ENCODE measurements around the gene SPNS1.

SPNS1 gene

GRCh38 chr16:28981517-28981916, 6.9 kb downstream of the SPNS1 start:
- no peak overlapping the region for H3K27ac ChIP-seq
- TF ChIP-seq CTCF (conservative IDR thresholded peaks at IDR 0.05): peak; percentile 34; the same call in 1 of the 2 replicates

GRCh38 chr16:28982418-28982817, 7.8 kb downstream of the SPNS1 start:
- no peak overlapping the region for H3K27ac ChIP-seq
- TF ChIP-seq CTCF (conservative IDR thresholded peaks at IDR 0.05): no peak

- no peak for TF ChIP-seq CTCF (conservative IDR thresholded peaks at IDR 0.05)
- no peak overlapping the region for H3K27ac ChIP-seq
Measured at GRCh38 chr16:28982949-28983348, 8.4 kb downstream of the SPNS1 start.

GRCh38 chr16:28983644-28984043, 9.1 kb downstream of the SPNS1 start:
- H3K27ac ChIP-seq: no peak overlapping the region
- TF ChIP-seq CTCF (conservative IDR thresholded peaks at IDR 0.05): no peak

GRCh38 chr16:28984091-28984490, 9.5 kb downstream of the SPNS1 start:
- no peak for TF ChIP-seq CTCF (conservative IDR thresholded peaks at IDR 0.05)
- no peak overlapping the region for H3K27ac ChIP-seq

- no peak for TF ChIP-seq CTCF (conservative IDR thresholded peaks at IDR 0.05)
- H3K27ac ChIP-seq: no peak within 1 kb of the TSS
Measured at GRCh38 chr16:28984619-28985135, 10.1 kb downstream of the SPNS1 start, which contains the start of gene LAT. Gene LAT (plus strand): TSS chr16:28985052. CDS start chr16:28985418, 366 bp downstream.

- TF ChIP-seq CTCF (conservative IDR thresholded peaks at IDR 0.05): no peak
- H3K27ac ChIP-seq: no peak overlapping the region
Measured at GRCh38 chr16:28985211-28986041, 10.8 kb downstream of the SPNS1 start.
